Measurements from ENCODE around the gene ULK4. TPM values are rescaled to one million over a fixed set of nuclear protein-coding genes. Genes with fewer than 3 reads are reported as not detected.

The ULK4 gene
- total and polyA plus RNA-seq, 2 of the 8 experiments (the other 6 are each of a cell fraction or from before 2014, with no cell fraction given) = 3.0 to 10.8 TPM

- no peak overlapping the region for H2AK5ac ChIP-seq (ENCODE audit: low read depth, low read length)
- no peaks in the 10 kb centered on the region for H3K27me3 ChIP-seq (replicated peaks in 1 of 4; ENCODE audit: control insufficient read depth in 3 of 4, extremely low read depth in 1 of 4, insufficient read depth in 3 of 4, low read length in 3 of 4)
- no peaks in the 10 kb centered on the region for H3K23me2 ChIP-seq (ENCODE audit: low read depth, low read length)
- no peak overlapping the region for H2BK12ac ChIP-seq (ENCODE audit: low read depth, low read length)
- no peak overlapping the region for H3K9ac ChIP-seq (replicated peaks in 1 of 4; ENCODE audit: extremely low read depth in 1 of 4, low read depth in 3 of 4, low read length in 3 of 4)
- ChIA-PET CTCF (ENCODE audit: partially characterized antibody) (interaction anchor here (0.6 to 0.7 kb wide), 2 partner anchors 555 to 1805 kb away, joined by 3 to 4 read pairs; no protein-coding TSS in a partner anchor), POLR2A (ENCODE audit: partially characterized antibody) (interaction anchor here (0.7 kb wide), 1 partner anchor 1241 kb away, joined by 3 read pairs; no protein-coding TSS in a partner anchor)
- H2BK120ac ChIP-seq (replicated peaks; ENCODE audit: low read depth, low read length) = no peak overlapping the region
- no peak overlapping the region for H3K14ac ChIP-seq (ENCODE audit: insufficient read length)
- H4K5ac ChIP-seq (ENCODE audit: insufficient read length, low read depth, low read length) = no peak overlapping the region
- no peaks in the 10 kb centered on the region for H3K4me1 ChIP-seq (replicated peaks in 1 of 4; ENCODE audit: control insufficient read depth in 3 of 4, insufficient read depth in 4 of 4, low read length in 3 of 4)
- no peak overlapping the region for H3K4me2 ChIP-seq (ENCODE audit: insufficient read depth in 1 of 2, low read depth in 2 of 2, low read length in 2 of 2)
- H3K4ac ChIP-seq (replicated peaks; ENCODE audit: insufficient read length, low read depth, low read length) = no peak overlapping the region
- H3K79me1 ChIP-seq (ENCODE audit: low read depth, low read length) = no peaks in the 10 kb centered on the region
- no peak overlapping the region for H3K56ac ChIP-seq (replicated peaks; ENCODE audit: insufficient read length, low read depth, low read length)
- WGBS, 2 experiments (ENCODE audit: extremely low coverage in 1 of 2, insufficient coverage in 1 of 2, insufficient read length in 1 of 2, insufficient replicate concordance in 2 of 2, low coverage in 1 of 2, low lambda C conversion rate in 2 of 2, missing lambda C conversion rate in 1 of 2) = 95% methylated on average over 2 of the region's 2 CpGs; no CpG with 5 or more reads in 1 of the 2 experiments
- no peak for FAIRE-seq
- H3K4me3 ChIP-seq (ENCODE audit: extremely low read depth in 1 of 4, insufficient read depth in 2 of 4, low read depth in 3 of 4, low read length in 4 of 4) = no peak overlapping the region
- no peak overlapping the region for H2AFZ ChIP-seq (ENCODE audit: low read length)
- no peak for DNase-seq (ENCODE audit: low read depth in 1 of 2, low spot score in 2 of 2)
- no peaks in the 10 kb centered on the region for H3K9me3 ChIP-seq (ENCODE audit: insufficient read depth in 2 of 2, low read depth in 1 of 2, low read length in 1 of 2)
- H3K18ac ChIP-seq (ENCODE audit: extremely low read depth, low read length) = no peak overlapping the region
- TF ChIP-seq POLR2A (IDR thresholded peaks at IDR 0.05; ENCODE audit: control extremely low read depth in 1 of 2, low read depth in 2 of 2, low read length in 2 of 2) (no peak), SIN3A (conservative IDR thresholded peaks at IDR 0.05 in 1 of 2, IDR thresholded peaks at IDR 0.05 in 1 of 2; ENCODE audit: low read depth in 1 of 2, low read length in 2 of 2) (no peak), SUZ12 (IDR thresholded peaks at IDR 0.05; ENCODE audit: low read length) (no peak), TCF12 (IDR thresholded peaks at IDR 0.05; ENCODE audit: low read depth, low read length) (no peak)
- no peak overlapping the region for H4K91ac ChIP-seq (replicated peaks; ENCODE audit: insufficient read length, low read length)
- no peak overlapping the region for H2BK15ac ChIP-seq (ENCODE audit: low read length)
- H4K20me1 ChIP-seq (replicated peaks in 1 of 2; ENCODE audit: control insufficient read depth in 1 of 2, insufficient read depth in 2 of 2, low read length in 2 of 2) = no peaks in the 10 kb centered on the region
- H2BK20ac ChIP-seq (ENCODE audit: low read length) = no peak overlapping the region
- no peaks in the 10 kb centered on the region for H3K79me2 ChIP-seq (ENCODE audit: control insufficient read depth in 1 of 2, insufficient read depth in 2 of 2, low read length in 2 of 2)
- H2BK5ac ChIP-seq (ENCODE audit: low read depth, low read length) = no peak overlapping the region
- no peak overlapping the region for H3K23ac ChIP-seq (ENCODE audit: insufficient read length)
- no peak overlapping the region for H3K27ac ChIP-seq (ENCODE audit: low read depth, low read length)
- no peak overlapping the region for H4K8ac ChIP-seq (ENCODE audit: extremely low read depth, insufficient read depth, low read length)
- no peaks in the 10 kb centered on the region for H3K36me3 ChIP-seq (ENCODE audit: control insufficient read depth in 2 of 4, insufficient read depth in 4 of 4, low read length in 3 of 4)
These were observed 497.5 kb downstream of the ULK4 start for GRCh38 chr3:41464401-41464800.

Data from H1 (cell line).